Nasal cavity respiratory epithelium epithelial cell of viscerocranial mucosa (primary cell): ENCODE data around the gene PLOD2. TPM values are rescaled to one million over a fixed set of nuclear protein-coding genes. Genes with fewer than 3 reads are reported as not detected.

ENCODE experiments used
- total RNA-seq: library from RNA; depleted of rRNA; stranded (reverse); fragments of >200 nt; gene quantifications from 2 replicates; pipeline ENCODE4 v1.2.3, GENCODE V29; 2014

The PLOD2 gene
- 20.8 and 113 TPM in 2 replicates for total RNA-seq

DNA sequence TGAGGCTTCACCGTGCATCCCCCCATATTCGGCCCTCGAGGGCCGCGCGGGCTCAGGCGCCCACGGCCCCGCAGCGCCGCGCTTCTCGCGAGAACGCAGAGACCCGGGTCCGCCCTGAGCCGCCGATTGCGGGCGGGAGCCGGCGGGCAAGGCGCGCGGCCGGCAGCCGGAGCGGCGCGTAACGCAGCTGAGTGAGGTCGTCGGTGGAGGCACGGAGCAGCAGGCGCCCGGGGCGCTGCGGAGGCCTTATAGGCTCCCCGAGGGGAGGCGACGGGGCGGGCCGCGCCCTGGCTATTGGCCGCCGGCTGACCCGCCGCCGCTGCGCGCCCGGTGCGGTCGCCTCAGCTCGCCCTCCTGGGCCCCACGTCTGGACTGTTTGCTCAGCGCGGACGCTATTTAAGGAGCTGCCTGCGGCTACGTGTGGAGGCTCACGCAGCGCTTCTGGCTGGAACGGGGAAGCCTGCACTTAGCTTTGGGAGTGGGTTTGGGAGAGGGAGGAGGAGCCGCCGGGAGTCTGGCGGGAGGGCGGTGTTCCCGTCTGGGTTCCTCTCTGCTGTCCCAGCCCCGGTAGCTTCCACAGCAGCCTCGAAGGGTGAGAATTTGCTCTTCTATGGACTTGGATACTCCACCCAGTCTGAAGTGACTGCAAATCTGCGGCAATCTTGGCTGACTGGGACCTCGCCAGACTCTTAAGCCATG lies at the start of gene PLOD2:
Gene PLOD2, minus strand, starts transcription at position 221 of the 699 bp plus-strand sequence. Its CDS starts 195 bp downstream, at position 26.

Other genes starting within 250 kb of the PLOD2 start
- gene PLSCR4, start 89.9 kb upstream of the PLOD2 start, total RNA-seq: under 0.01 and 1.9 TPM in 2 replicates